Upper lobe of left lung (tissue), 4 donors: Measurements from ENCODE around the gene ELP5.

Source experiments
- CTCF ChIP-seq, 6 experiments: fragments of 450-650 bp in 4 of 6; fragments of 200-600 bp in 2 of 6; sonication (generic) in 2 of 6; IDR thresholded peaks; one replicate each; pipeline ENCODE4 v1.5.1; 2016 to 2019; ENCODE audit warnings: antibody characterized with exemption in 6 of 6
- EP300 ChIP-seq, 4 donors: sonication (generic); formaldehyde crosslinking; IDR thresholded peaks; one replicate each; pipeline ENCODE4 v1.5.1; 2017; ENCODE audit warnings: antibody characterized with exemption in 4 of 4, control low read depth in 2 of 4
- POLR2A ChIP-seq, 4 donors: fragments of 450-650 bp; IDR thresholded peaks; one replicate each; pipeline ENCODE4 v1.5.1; 2016 to 2017; ENCODE audit warnings: antibody characterized with exemption in 4 of 4, mild to moderate bottlenecking in 2 of 4
- POLR2AphosphoS5 ChIP-seq, 2 donors: sonication (generic); formaldehyde crosslinking; IDR thresholded peaks; one replicate each; pipeline ENCODE4 v1.5.1; 2017; ENCODE audit warnings: antibody characterized with exemption in 2 of 2

GRCh38 chr17:7205561-7205960 is 46.5 kb upstream of the ELP5 start:
- no peak for TF ChIP-seq CTCF (IDR thresholded peaks at IDR 0.05)
- TF ChIP-seq EP300 (IDR thresholded peaks at IDR 0.05), result no peak
- TF ChIP-seq POLR2AphosphoS5 (IDR thresholded peaks at IDR 0.05), result no peak
- TF ChIP-seq POLR2A (IDR thresholded peaks at IDR 0.05), result no peak
